Prostate gland (tissue), 2 donors: Measurements from ENCODE around the gene FOXP4. TPM values are rescaled to one million over a fixed set of nuclear protein-coding genes. Genes with fewer than 3 reads are reported as not detected.

Experiments used
- DNase-seq: peaks from one replicate; pipeline ENCODE4 v3.0.0-alpha.2; 2019; ENCODE audit warnings: low spot score
- H3K27ac ChIP-seq, 2 donors: fragments of 200-600 bp; sonication (generic); 2 replicates each; pipeline ENCODE4 v1.5.1; 2017 to 2019
- H3K27me3 ChIP-seq: fragments of 200-600 bp; sonication (generic); replicated peaks from 2 replicates; pipeline ENCODE4 v1.5.1; 2019; ENCODE audit not compliant: insufficient read depth
- H3K36me3 ChIP-seq, 2 donors: fragments of 200-600 bp; sonication (generic); 1 replicate in 1 of 2; 2 replicates in 1 of 2; pipeline versions ENCODE4 v1.5.1 to v1.8.1; 2017 to 2019
- H3K4me1 ChIP-seq: fragments of 200-600 bp; sonication (generic); replicated peaks from 2 replicates; pipeline ENCODE4 v1.5.1; 2019
- H3K4me3 ChIP-seq, 2 donors: fragments of 200-600 bp; sonication (generic); 2 replicates each; pipeline ENCODE4 v1.5.1; 2017 to 2019
- H3K9me3 ChIP-seq: fragments of 200-600 bp; sonication (generic); 2 replicates; pipeline ENCODE4 v1.5.1; 2017
- POLR2A ChIP-seq: fragments of 450-650 bp; IDR thresholded peaks from one replicate; pipeline ENCODE4 v1.6.1; 2016; ENCODE audit warnings: antibody characterized with exemption, mild to moderate bottlenecking
- POLR2AphosphoS5 ChIP-seq: sonication (generic); formaldehyde crosslinking; IDR thresholded peaks from one replicate; pipeline ENCODE4 v1.6.1; 2017; ENCODE audit warnings: antibody characterized with exemption
- WGBS: methylation state at CpG from one replicate; pipeline ENCODE4 v1.1.5; 2018; 5-methylcytosine and 5-hydroxymethylcytosine counted together
- intact Hi-C: fragments of 100-400 bp; cut with DNase I; formaldehyde crosslinking; loops from one replicate; pipeline ENCODE4 v1.14.2; 2022
- total RNA-seq, 2 donors: library from RNA; depleted of rRNA; stranded (reverse); fragments of >200 nt; gene quantifications; one replicate each; pipeline ENCODE4 v1.1.0, GENCODE V29; 2016
- TF ChIP-seq, protein P1 (sequence below), 4 experiments: fragments of 200-600 bp in 2 of 4; fragments of 450-650 bp in 2 of 4; sonication (generic) in 2 of 4; IDR thresholded peaks; 1 replicate in 3 of 4; 2 replicates in 1 of 4; pipeline ENCODE4 v1.5.1; 2016 to 2019; ENCODE audit warnings: antibody characterized with exemption in 4 of 4, mild to moderate bottlenecking in 2 of 4, moderate library complexity in 2 of 4

The FOXP4 gene
- total RNA-seq, 2 donors from 2014 or later = 24.8 to 53.5 TPM

DNA sequence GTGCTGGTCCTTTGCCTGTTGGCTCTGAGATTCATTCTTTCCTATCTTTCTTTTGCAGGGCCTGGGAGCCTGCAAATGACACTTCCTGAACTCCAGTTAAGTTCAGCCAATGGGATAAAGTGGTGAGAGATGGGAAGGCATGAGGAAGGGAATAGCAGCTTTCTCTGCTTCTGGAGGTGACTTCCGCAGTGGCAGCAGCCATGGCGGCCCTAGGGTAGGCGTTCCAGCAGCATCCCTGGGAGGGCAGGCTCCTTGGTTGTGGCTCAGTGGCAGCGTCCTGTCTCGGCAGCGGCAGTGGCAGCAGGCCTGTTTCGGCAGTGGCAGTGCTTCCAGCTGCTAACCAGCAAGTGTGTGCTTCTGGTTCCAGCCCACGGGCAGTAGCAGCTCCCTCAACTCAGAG, 84.8 kb downstream of the FOXP4 start:
- DNase-seq = no peak
- Histone ChIP-seq H3K9me3 (no peaks in the 10 kb centered on the region), H3K4me1 (no peaks in the 10 kb centered on the region), H3K27ac (no peak overlapping the region), H3K4me3 (no peak overlapping the region), H3K27me3 (no peaks in the 10 kb centered on the region), H3K36me3 (no peaks in the 10 kb centered on the region)
- TF ChIP-seq POLR2AphosphoS5 = no peak
- TF ChIP-seq, protein P1, sequence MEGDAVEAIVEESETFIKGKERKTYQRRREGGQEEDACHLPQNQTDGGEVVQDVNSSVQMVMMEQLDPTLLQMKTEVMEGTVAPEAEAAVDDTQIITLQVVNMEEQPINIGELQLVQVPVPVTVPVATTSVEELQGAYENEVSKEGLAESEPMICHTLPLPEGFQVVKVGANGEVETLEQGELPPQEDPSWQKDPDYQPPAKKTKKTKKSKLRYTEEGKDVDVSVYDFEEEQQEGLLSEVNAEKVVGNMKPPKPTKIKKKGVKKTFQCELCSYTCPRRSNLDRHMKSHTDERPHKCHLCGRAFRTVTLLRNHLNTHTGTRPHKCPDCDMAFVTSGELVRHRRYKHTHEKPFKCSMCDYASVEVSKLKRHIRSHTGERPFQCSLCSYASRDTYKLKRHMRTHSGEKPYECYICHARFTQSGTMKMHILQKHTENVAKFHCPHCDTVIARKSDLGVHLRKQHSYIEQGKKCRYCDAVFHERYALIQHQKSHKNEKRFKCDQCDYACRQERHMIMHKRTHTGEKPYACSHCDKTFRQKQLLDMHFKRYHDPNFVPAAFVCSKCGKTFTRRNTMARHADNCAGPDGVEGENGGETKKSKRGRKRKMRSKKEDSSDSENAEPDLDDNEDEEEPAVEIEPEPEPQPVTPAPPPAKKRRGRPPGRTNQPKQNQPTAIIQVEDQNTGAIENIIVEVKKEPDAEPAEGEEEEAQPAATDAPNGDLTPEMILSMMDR (IDR thresholded peaks at IDR 0.05) = no peak
- TF ChIP-seq POLR2A = no peak
- intact Hi-C loops = no loop called here
- 90% methylated on average over 8 of the region's 8 CpGs for WGBS

DNA sequence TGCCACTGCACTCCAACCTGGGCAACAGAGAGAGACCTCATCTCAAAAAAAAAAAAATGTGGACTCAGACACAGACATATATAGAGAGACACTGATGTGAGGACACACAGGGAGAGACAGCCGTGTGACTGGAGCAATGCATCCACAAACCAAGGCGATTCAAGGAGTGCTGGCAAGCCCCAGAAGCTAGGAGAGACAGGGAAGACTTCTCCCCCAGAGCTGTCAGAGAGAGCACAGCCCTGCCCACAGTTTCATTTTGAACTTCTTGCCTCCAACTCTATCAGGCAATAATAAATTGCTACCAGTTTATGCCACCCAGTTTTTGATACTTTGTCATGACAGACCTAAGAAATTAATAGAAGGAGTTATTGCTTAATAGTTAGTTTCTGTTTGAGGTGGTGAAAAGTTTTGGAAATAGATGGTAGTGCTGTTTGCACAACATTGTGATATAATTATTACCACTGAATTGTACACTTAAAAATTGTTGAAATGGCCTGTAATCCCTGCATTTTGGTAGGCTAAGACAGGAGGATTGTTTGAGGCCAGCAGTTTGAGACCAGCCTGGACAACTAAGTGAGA, 87.0 kb downstream of the FOXP4 start:
- no peak overlapping the region for H3K27ac ChIP-seq
- TF ChIP-seq, protein P1 (IDR thresholded peaks at IDR 0.05) = no peak
- TF ChIP-seq POLR2A = no peak
- no peak for TF ChIP-seq POLR2AphosphoS5
- intact Hi-C loops = no loop called here
- no peak overlapping the region for H3K4me3 ChIP-seq
- H3K9me3 ChIP-seq = no peaks in the 10 kb centered on the region
- no peaks in the 10 kb centered on the region for H3K27me3 ChIP-seq
- no peak for DNase-seq
- peaks cover 4% of the 10 kb centered on the region for H3K4me1 ChIP-seq
- no peaks in the 10 kb centered on the region for H3K36me3 ChIP-seq
- WGBS = 74% methylated on average over 2 of the region's 2 CpGs

DNA sequence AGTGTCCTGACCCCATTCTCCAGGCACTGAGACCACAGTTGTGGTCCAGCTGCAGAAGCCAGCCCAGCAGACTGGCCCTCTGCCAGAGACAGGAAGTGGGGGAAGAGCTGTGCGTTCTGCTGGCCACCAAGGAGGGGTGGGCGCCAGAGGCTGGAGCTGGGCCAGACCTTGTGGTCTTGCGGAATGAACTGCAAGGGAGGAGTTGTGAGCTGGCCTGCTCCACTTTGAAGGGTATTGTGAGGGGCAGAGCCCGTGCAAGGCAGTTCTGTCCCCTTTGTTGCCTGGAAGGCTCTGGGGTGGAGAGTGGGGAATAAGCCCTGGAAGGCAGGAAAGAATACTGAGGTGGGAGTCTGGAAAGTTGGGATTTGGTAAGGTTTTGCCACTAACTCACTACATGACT, 88.5 kb downstream of the FOXP4 start:
- DNase-seq = no peak
- Histone ChIP-seq H3K9me3 (no peaks in the 10 kb centered on the region), H3K27ac (no peak overlapping the region), H3K27me3 (no peaks in the 10 kb centered on the region), H3K4me3 (no peak overlapping the region), H3K36me3 (no peaks in the 10 kb centered on the region), H3K4me1 (peaks cover 4% of the 10 kb centered on the region)
- WGBS = 43% methylated on average over 4 of the region's 4 CpGs
- intact Hi-C loops = no loop called here
- TF ChIP-seq, protein P1 (IDR thresholded peaks at IDR 0.05) = no peak
- TF ChIP-seq POLR2A = no peak
- no peak for TF ChIP-seq POLR2AphosphoS5

DNA sequence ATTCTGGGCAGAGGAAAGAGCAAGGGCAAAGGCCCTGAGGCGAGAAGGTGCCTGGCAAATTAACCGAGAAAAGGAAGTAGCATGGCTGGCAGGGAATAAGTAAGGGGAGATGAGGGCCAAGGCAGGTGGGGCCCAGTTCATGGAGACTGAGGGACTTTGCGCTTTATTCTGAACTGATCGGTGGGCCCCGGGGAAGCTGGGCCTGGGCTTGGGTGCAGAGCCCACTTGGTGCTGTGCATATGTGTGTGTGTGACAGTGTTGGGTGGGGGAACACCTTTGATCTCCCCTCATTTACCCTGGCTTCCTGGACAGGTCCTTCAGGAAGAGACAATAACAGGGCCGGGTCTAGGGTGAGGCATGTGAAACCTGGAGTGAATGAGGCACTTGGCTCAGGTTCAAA, 89.2 kb downstream of the FOXP4 start:
- TF ChIP-seq, protein P1 (IDR thresholded peaks at IDR 0.05) = no peak
- no peak for TF ChIP-seq POLR2A
- no peak for TF ChIP-seq POLR2AphosphoS5
- H3K27ac ChIP-seq = no peak overlapping the region

DNA sequence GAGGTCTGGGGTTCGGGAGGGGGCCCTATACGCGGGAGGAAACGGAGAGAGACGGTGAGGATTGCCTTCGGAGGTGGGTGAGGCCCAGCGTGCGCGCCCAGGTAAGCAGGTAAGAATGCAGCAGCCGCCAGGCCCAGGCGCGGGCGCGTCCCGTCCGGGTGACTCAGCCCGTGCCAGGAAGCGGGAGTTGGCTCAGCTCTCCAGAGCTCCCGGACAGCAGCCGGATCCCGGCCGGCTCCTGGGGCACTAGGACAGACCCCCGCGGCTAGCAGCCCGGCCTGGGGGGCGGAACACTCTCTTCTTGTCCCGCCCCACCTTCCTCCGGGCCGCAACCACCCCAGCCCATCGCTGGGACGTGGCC, 90.6 kb downstream of the FOXP4 start:
- intact Hi-C loops = no loop called here
- H3K9me3 ChIP-seq = no peaks in the 10 kb centered on the region
- H3K36me3 ChIP-seq = no peaks in the 10 kb centered on the region
- TF ChIP-seq POLR2AphosphoS5 = peak; percentile 34
- peak; percentile 64 for TF ChIP-seq POLR2A
- TF ChIP-seq, protein P1 (IDR thresholded peaks at IDR 0.05) = no peak
- H3K27me3 ChIP-seq = no peaks in the 10 kb centered on the region
- peak overlapping the region; percentile 3 to 47 for H3K4me3 ChIP-seq
- WGBS = 17% methylated on average over 27 of the region's 31 CpGs
- H3K27ac ChIP-seq = peak overlapping the region in 1 of 2 donors; percentile 58
- peaks cover 4% of the 10 kb centered on the region for H3K4me1 ChIP-seq
- DNase-seq = peak; percentile 73

More for the DNA sequence above, 89.2 kb downstream of the FOXP4 start:
- H3K4me3 ChIP-seq = no peak overlapping the region
- H3K4me1 ChIP-seq = peaks cover 4% of the 10 kb centered on the region
- no peaks in the 10 kb centered on the region for H3K9me3 ChIP-seq
- H3K36me3 ChIP-seq = no peaks in the 10 kb centered on the region
- intact Hi-C loops = no loop called here
- H3K27me3 ChIP-seq = no peaks in the 10 kb centered on the region
- no peak for DNase-seq
- WGBS = 90% methylated on average over 6 of the region's 6 CpGs
